Activated CD8-positive, alpha-beta T cell treated with anti-CD3 and anti-CD28 coated beads for 36 hours (primary cell): ENCODE measurements around the gene BICRA. TPM values are rescaled to one million over a fixed set of nuclear protein-coding genes. Genes with fewer than 3 reads are reported as not detected.

Experiments used
- ATAC-seq: fragments of 200-7000 bp; cut with Tn5 transposase; one replicate; pipeline ENCODE4 v1.10.0; 2021; ENCODE audit warnings: mild to moderate bottlenecking, moderate library complexity
- CTCF ChIA-PET: fragments of 350-600 bp; sonication (Branson Sonifier 250); formaldehyde crosslinking; loops from one replicate; lab custom pipeline; 2021; ENCODE audit warnings: antibody characterized with exemption; lab: Charles Lee
- POLR2A ChIA-PET: fragments of 350-600 bp; sonication (Branson Sonifier 250); formaldehyde crosslinking; loops from one replicate; lab custom pipeline; 2021; ENCODE audit warnings: antibody characterized with exemption; lab: Charles Lee
- DNase-seq: peaks from one replicate; pipeline ENCODE4 v3.0.0-alpha.2; 2020
- H3K27ac Mint-ChIP-seq: one replicate; pipeline ENCODE4 v1.8.0; 2021; ENCODE audit warnings: mild to moderate bottlenecking, mixed read lengths
- H3K27me3 Mint-ChIP-seq: one replicate; pipeline ENCODE4 v1.8.0; 2021; ENCODE audit warnings: mixed read lengths
- H3K36me3 Mint-ChIP-seq: one replicate; pipeline ENCODE4 v1.8.0; 2021; ENCODE audit warnings: low read depth, mixed read lengths
- H3K4me1 Mint-ChIP-seq: one replicate; pipeline ENCODE4 v1.8.0; 2021; ENCODE audit warnings: low read depth, mixed read lengths
- H3K4me3 Mint-ChIP-seq: one replicate; pipeline ENCODE4 v1.8.0; 2021; ENCODE audit warnings: mild to moderate bottlenecking, moderate library complexity, mixed read lengths
- H3K9me3 Mint-ChIP-seq: one replicate; pipeline ENCODE4 v1.8.0; 2021; ENCODE audit warnings: mixed read lengths
- CTCF ChIP-seq: fragments of 200-600 bp; IDR thresholded peaks from one replicate; pipeline ENCODE4 v1.8.0; 2022; ENCODE audit warnings: antibody characterized with exemption, mild to moderate bottlenecking
- intact Hi-C: fragments of 100-400 bp; cut with micrococcal nuclease; formaldehyde crosslinking; loops from one replicate; pipeline ENCODE4 v1.10.0; 2022
- total RNA-seq, 2 experiments: library from RNA; stranded (reverse); gene quantifications; one replicate each; pipeline ENCODE4 v1.2.3, GENCODE V29; 2021

The BICRA gene
- total RNA-seq, 2 experiments from 2014 or later, result 8.7 to 8.8 TPM

GRCh38 chr19:47657719-47658118, 48.8 kb downstream of the BICRA start:
- intact Hi-C loops, result no loop called here
- ChIA-PET CTCF (no interaction called here), POLR2A (no interaction called here)
- Mint-ChIP-seq H3K4me1 (peaks cover 9% of the 10 kb centered on the region), H3K4me3 (no peak overlapping the region), H3K36me3 (peaks cover 2% of the 10 kb centered on the region), H3K27me3 (no peaks in the 10 kb centered on the region), H3K27ac (no peak overlapping the region), H3K9me3 (no peaks in the 10 kb centered on the region)
- no peak for TF ChIP-seq CTCF
- DNase-seq (no peak), ATAC-seq (no peak)

DNA sequence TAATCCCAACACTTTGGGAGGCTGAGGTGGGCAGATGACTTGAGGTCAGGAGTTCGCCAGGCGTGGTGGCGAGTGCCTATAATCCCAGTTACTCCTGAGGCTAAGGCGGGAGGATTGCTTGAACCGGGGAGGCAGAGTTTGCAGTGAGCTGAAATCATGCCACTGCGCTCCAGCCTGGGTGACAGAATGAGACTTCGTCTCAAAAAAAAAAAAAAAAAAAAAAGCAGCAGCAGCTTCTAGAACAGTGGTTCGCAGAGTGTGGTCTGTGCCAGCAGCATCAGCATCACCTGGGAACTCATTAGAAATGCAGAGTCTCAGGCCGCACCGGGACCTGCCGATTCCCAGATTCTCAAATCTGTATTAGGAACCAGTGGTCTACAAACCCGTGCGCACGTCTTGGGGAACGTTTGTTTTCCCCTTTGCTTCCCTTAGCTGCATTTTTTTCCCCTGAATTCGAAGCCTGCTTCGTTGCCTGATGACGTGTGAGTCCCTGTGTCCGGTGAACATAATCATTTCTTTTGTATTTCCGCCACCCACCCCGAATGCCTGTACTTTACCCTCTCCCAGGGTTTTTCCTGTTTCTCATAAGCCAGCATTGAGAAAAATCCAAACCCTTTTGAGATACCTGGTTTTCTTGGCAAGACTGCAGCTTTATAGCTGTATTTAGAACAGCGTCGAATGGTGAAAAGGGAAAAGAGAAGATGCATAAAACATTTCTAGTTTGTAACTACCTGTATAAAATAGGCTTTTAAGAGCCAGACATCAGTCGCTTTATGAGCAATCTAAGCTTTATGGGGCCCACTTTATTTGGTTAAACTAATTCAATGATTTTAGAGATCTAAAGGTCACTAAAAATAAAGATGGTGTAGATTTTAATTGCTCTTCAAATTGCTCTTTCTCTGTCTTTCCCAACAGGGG, 49.8 kb downstream of the BICRA start:
- ChIA-PET POLR2A (no interaction called here), CTCF (interaction anchor here (1.0 to 1.4 kb wide), 2 partner anchors 25 to 39 kb away, joined by 3 to 7 read pairs; no protein-coding TSS in a partner anchor)
- no peak for ATAC-seq
- Mint-ChIP-seq H3K4me3 (no peak overlapping the region), H3K4me1 (peaks cover 12% of the 10 kb centered on the region), H3K27ac (no peak overlapping the region), H3K36me3 (peaks cover 2% of the 10 kb centered on the region), H3K9me3 (no peaks in the 10 kb centered on the region), H3K27me3 (no peaks in the 10 kb centered on the region)
- intact Hi-C loops, result no loop called here
- no peak for DNase-seq
- TF ChIP-seq CTCF, result no peak

DNA sequence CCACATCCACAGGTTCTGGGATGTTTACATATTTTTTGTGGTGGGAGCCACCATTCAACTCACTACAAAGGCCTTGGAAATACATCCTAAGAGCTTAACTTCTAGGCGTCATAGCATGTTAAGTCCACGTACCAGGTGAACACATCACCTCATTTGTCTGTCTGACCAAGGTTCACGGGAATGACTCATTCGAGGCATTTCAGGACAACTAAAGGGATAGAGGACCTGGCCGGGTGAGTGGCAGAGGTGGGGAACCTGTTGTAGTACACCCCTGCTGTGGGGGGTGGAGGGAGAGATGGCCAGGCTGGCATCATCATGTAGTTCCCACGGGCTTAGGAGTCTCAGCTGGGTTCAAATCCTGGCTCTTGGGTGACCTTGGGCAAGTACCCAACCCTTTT, 51.5 kb downstream of the BICRA start:
- no peak for TF ChIP-seq CTCF
- DNase-seq (no peak), ATAC-seq (no peak)
- H3K4me3 Mint-ChIP-seq, result no peak overlapping the region
- no peak overlapping the region for H3K27ac Mint-ChIP-seq
- no peaks in the 10 kb centered on the region for H3K27me3 Mint-ChIP-seq
- POLR2A ChIA-PET, result no interaction called here
- CTCF ChIA-PET, result interaction anchor here (0.7 to 1.3 kb wide), 2 partner anchors 224 to 270 kb away, joined by 3 to 5 read pairs; no protein-coding TSS in a partner anchor
- peaks cover 2% of the 10 kb centered on the region for H3K36me3 Mint-ChIP-seq
- peaks cover 13% of the 10 kb centered on the region for H3K4me1 Mint-ChIP-seq
- intact Hi-C loops, result no loop called here
- H3K9me3 Mint-ChIP-seq, result no peaks in the 10 kb centered on the region

DNA sequence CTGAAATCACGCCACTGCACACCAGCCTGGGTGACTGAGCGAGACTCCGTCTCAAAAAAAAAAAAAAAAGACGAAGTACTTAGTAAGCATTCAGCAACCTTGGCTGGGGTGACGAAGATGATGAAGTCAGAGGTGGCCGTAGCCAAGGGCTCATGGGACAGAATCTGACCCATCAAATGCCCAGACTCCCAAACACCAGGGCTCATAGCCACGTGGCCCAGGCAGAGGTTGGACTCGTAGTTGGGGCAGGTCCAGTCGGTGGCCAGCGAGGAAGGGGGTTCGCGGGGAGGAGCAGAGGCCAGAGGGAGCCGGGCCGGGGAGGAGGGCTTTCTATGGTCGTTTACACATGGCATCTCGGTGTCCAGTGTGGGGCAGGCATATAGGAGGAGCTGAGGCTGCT, 52.2 kb downstream of the BICRA start:
- CTCF ChIA-PET, result interaction anchor here (0.7 to 2.2 kb wide), 3 partner anchors 52 to 271 kb away, joined by 3 to 5 read pairs (median 4); no protein-coding TSS in a partner anchor
- Mint-ChIP-seq H3K27ac (no peak overlapping the region), H3K4me3 (no peak overlapping the region), H3K4me1 (peaks cover 13% of the 10 kb centered on the region), H3K27me3 (no peaks in the 10 kb centered on the region), H3K36me3 (peaks cover 4% of the 10 kb centered on the region), H3K9me3 (no peaks in the 10 kb centered on the region)
- no peak for DNase-seq
- POLR2A ChIA-PET, result no interaction called here
- TF ChIP-seq CTCF, result no peak
- ATAC-seq, result no peak
- intact Hi-C loops, result no loop called here

DNA sequence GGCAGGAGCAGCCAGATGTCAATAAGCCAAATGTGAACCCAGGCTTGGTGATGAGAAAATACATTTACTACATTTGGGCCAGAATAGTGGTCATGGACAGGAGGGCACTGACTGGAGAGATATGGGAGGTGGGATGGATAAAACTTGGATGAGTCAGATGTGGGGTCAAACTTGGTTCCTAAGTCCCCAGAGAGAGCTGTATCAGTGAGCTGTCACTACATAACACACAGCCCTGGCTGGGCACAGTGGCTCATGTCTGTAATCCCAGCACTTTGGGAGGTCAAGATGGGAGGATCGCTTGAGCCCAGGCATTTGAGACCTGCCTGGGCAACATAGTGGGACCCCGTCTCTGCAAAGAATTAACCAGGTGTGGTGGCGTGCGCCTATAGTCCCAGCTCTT, 52.7 kb downstream of the BICRA start:
- intact Hi-C loops, result no loop called here
- Mint-ChIP-seq H3K4me3 (no peak overlapping the region), H3K27me3 (no peaks in the 10 kb centered on the region), H3K4me1 (peaks cover 13% of the 10 kb centered on the region), H3K27ac (no peak overlapping the region), H3K9me3 (no peaks in the 10 kb centered on the region), H3K36me3 (peaks cover 4% of the 10 kb centered on the region)
- TF ChIP-seq CTCF, result no peak
- CTCF ChIA-PET, result interaction anchor here (0.5 to 2.2 kb wide), 3 partner anchors 51 to 274 kb away, joined by 3 to 5 read pairs (median 4); no protein-coding TSS in a partner anchor
- ATAC-seq (no peak), DNase-seq (no peak)
- POLR2A ChIA-PET, result no interaction called here
